Measurements from ENCODE around the gene HOXD11.

HOXD11 gene

DNA sequence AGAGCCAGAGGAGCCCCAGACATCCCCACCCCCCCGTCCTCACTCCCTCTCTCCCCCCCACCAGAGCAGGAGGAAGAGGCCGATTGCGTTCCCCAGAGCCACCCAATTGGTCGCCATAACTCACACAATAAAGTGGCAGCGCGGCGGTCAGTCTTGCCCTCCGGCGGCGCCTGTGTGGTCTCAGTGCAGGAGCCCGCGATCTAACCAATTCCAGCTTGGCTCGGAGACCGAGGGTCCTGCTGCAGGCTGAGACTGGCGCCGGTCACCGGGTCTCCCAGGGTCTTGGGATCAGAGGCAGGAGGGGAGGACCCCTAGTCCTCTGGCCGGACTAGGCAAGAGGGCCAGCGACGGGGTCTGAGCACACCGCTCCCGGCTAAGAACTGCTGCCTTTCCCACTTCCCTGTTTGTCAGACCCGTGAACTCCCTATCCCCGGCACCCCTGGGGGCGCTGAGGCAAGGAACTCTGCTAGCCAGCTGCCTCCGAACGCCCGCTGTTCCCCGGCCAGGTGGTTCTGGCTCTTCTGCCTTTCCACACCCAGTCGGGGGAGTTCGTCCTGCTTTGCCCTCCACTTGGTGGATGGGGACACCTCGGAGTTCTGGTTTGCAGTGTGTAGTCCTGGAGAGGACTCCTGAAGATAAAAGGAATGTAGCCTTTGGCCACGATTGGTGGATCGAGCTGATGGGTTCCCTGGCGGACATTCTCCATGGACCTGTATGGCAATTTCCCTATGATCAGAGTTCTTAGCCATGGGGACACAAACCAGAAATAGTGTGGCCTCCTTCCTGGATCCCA lies 8.5 kb upstream of the HOXD11 start:
- Histone ChIP-seq H3K4me3 (ENCODE audit: low read length) (peak overlapping the region; percentile 11; the same call in 1 of the 2 replicates), H3K9me3 (ENCODE audit: insufficient read depth, low read depth, low read length) (peaks cover 15% of the 10 kb centered on the region), H3K36me3 (ENCODE audit: insufficient read depth, low read depth, low read length) (no peaks in the 10 kb centered on the region), H3K4me1 (ENCODE audit: insufficient read depth, low read length) (peaks cover 14% of the 10 kb centered on the region; the same call in 1 of the 2 replicates), H3K9ac (ENCODE audit: low read depth, low read length) (no peak overlapping the region), H3K27me3 (ENCODE audit: insufficient read depth, low read length) (peaks cover 100% of the 10 kb centered on the region), H3K27ac (ENCODE audit: low read length) (no peak overlapping the region)

DNA sequence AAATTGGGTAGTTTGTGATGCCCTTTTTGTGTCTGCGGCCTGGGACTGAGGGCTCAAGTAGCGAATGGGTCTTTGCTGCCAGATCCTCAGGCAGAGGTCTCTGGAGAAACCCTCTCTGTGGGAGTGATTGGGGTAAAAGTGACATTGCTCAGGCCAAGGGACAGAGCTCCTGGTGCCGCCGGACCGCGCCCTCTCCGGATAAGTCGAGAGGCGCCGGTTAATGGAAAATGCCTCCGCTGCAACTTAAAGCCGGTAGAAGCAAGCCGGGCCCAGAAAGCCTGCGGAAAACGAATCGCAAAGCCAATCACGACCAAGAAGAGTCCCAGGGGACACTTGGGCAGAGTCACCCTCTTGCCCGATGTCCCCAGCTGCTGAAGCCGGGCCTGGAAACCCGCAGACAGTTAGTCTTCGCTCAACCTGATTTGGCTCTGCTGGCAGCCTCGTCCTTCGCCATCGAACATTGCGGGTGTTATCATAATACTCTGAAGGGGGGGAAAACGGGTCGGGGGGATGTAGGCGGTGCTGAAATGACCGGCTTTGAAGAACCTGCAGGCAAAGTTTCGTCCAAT lies 7.8 kb upstream of the HOXD11 start:
- no peak overlapping the region for H3K4me3 ChIP-seq (ENCODE audit: low read length)
- H3K27me3 ChIP-seq (ENCODE audit: insufficient read depth, low read length): peaks cover 100% of the 10 kb centered on the region

DNA sequence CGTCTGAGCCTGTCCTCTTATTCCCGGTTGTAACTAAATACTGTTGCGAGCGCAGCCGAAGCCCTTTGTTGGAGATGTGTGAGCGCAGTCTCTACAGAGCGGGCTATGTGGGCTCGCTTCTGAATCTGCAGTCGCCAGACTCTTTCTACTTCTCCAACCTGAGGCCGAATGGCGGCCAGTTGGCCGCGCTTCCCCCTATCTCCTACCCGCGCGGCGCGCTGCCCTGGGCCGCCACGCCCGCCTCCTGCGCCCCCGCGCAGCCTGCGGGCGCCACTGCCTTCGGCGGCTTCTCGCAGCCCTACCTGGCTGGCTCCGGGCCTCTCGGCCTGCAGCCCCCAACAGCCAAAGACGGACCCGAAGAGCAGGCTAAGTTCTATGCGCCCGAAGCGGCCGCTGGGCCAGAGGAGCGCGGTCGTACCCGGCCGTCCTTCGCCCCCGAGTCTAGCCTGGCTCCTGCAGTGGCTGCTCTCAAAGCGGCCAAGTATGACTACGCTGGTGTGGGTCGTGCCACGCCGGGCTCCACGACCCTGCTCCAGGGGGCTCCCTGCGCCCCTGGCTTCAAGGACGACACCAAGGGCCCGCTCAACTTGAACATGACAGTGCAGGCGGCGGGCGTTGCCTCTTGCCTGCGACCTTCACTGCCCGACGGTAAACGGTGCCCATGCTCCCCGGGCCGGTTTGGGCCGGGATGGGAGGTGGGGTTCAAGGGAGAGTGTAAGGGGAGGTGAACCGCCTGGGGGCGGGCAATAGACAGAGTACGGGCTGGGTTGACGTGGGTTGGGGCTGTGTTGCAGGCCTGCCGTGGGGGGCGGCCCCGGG lies 7.1 kb upstream of the HOXD11 start, which contains the start of gene HOXD12:
TSS of gene HOXD12 (plus strand) at position 68 of the 819 bp plus-strand sequence. CDS start at position 75, 7 bp downstream.
- H3K4me3 ChIP-seq (ENCODE audit: low read length): no peak within 1 kb of the TSS

More for the DNA sequence above, 7.8 kb upstream of the HOXD11 start:
- no peak overlapping the region for H3K9ac ChIP-seq (ENCODE audit: low read depth, low read length)
- H3K4me1 ChIP-seq (ENCODE audit: insufficient read depth, low read length): peaks cover 13% of the 10 kb centered on the region; the same call in 1 of the 2 replicates
- H3K27ac ChIP-seq (ENCODE audit: low read length): no peak overlapping the region
- no peaks in the 10 kb centered on the region for H3K36me3 ChIP-seq (ENCODE audit: insufficient read depth, low read depth, low read length)
- H3K9me3 ChIP-seq (ENCODE audit: insufficient read depth, low read depth, low read length): peaks cover 12% of the 10 kb centered on the region; the same call in 1 of the 2 replicates

DNA sequence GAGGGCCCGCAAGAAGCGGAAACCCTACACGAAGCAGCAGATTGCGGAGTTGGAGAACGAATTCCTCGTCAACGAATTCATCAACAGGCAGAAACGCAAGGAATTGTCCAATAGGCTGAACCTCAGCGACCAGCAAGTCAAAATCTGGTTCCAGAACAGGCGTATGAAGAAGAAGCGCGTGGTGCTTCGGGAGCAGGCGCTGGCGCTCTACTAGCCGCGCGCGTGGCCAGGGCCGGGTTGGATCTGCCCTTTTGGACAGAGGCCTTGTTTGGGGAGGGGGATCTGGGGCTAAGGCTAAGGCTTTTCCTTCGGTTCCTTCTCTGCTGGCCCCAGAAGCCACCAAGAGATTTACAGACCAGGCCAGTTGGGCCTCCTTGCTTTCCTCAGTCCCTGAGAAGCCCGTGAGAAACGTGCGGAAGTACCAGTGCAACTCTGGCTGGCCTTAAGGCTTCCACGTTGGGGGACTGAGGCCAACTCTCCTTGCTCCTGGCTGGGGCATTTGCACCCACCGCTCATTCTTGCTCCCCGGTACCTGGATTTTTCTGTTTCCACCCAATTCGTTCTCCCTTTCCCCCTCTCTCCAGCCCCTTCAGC lies 6.4 kb upstream of the HOXD11 start:
- no peaks in the 10 kb centered on the region for H3K36me3 ChIP-seq (ENCODE audit: insufficient read depth, low read depth, low read length)
- H3K9ac ChIP-seq (ENCODE audit: low read depth, low read length): no peak overlapping the region
- no peak overlapping the region for H3K27ac ChIP-seq (ENCODE audit: low read length)
- H3K4me3 ChIP-seq (ENCODE audit: low read length): no peak overlapping the region
- peaks cover 13% of the 10 kb centered on the region; the same call in 1 of the 2 replicates for H3K4me1 ChIP-seq (ENCODE audit: insufficient read depth, low read length)
- peaks cover 100% of the 10 kb centered on the region for H3K27me3 ChIP-seq (ENCODE audit: insufficient read depth, low read length)
- peaks cover 12% of the 10 kb centered on the region; the same call in 1 of the 2 replicates for H3K9me3 ChIP-seq (ENCODE audit: insufficient read depth, low read depth, low read length)

More for the DNA sequence above, 7.1 kb upstream of the HOXD11 start, which contains the start of gene HOXD12:
- H3K4me1 ChIP-seq (ENCODE audit: insufficient read depth, low read length): peaks cover 13% of the 10 kb centered on the region; the same call in 1 of the 2 replicates
- no peak within 1 kb of the TSS for H3K9ac ChIP-seq (ENCODE audit: low read depth, low read length)
- no peaks in the 10 kb centered on the region for H3K36me3 ChIP-seq (ENCODE audit: insufficient read depth, low read depth, low read length)
- H3K27me3 ChIP-seq (ENCODE audit: insufficient read depth, low read length): peaks cover 100% of the 10 kb centered on the region
- peaks cover 12% of the 10 kb centered on the region; the same call in 1 of the 2 replicates for H3K9me3 ChIP-seq (ENCODE audit: insufficient read depth, low read depth, low read length)
- H3K27ac ChIP-seq (ENCODE audit: low read length): no peak within 1 kb of the TSS

DNA sequence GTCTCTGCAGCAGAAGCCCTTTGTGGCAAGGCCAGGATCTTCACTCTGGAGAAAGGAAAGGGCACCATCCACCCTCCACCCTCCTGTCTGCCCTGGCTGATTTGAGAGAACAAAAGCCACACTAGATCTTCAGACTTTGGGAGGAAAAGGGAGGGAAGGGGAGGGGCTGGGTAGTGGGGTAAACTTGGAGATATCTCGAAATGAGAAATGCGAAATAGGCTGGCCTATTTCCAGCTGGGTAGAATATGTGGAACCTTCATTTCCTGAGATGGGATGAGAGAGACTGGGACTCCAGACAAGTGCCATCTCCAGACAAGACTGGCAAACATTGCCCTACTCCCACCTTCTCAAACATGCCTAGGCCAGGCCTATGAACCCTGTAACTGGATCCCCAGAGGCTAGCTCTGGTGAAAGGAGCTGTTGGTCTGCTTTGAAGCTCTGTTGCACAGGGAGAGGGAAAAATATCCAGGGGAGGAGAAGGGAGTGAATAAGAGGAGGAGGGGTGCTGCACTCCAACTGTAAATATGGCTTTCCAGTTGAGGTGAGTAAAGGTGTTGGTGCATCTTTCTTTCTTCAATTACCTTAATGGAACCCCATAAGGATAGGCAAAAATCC lies 5.8 kb upstream of the HOXD11 start:
- no peak overlapping the region for H3K9ac ChIP-seq (ENCODE audit: low read depth, low read length)
- no peak overlapping the region for H3K27ac ChIP-seq (ENCODE audit: low read length)
- H3K27me3 ChIP-seq (ENCODE audit: insufficient read depth, low read length): peaks cover 100% of the 10 kb centered on the region
- no peak overlapping the region for H3K4me3 ChIP-seq (ENCODE audit: low read length)
- peaks cover 12% of the 10 kb centered on the region; the same call in 1 of the 2 replicates for H3K9me3 ChIP-seq (ENCODE audit: insufficient read depth, low read depth, low read length)
- H3K36me3 ChIP-seq (ENCODE audit: insufficient read depth, low read depth, low read length): no peaks in the 10 kb centered on the region
- peaks cover 11% of the 10 kb centered on the region; the same call in 1 of the 2 replicates for H3K4me1 ChIP-seq (ENCODE audit: insufficient read depth, low read length)

DNA sequence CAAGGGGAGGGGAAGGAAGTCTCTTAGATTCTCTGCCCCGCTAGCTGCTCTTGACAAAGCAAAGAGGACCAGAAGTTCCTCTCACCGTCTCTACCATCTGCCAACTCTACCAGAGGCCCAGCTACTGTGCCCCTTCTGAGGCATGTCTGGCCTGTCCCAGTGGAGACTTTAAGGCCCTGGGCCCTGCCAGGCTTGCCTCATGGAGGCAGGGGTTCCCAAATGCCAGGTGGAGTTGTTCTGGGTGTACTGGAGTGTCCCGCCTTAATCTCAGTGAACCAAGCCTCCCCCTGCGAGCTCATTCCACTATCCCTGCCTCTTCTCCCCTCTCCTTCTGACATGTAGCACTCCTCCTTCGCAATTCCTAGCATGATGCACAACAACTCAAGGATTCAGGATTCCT lies 5.2 kb upstream of the HOXD11 start:
- H3K4me3 ChIP-seq (ENCODE audit: low read length): no peak overlapping the region
- peaks cover 12% of the 10 kb centered on the region; the same call in 1 of the 2 replicates for H3K9me3 ChIP-seq (ENCODE audit: insufficient read depth, low read depth, low read length)
- peaks cover 100% of the 10 kb centered on the region for H3K27me3 ChIP-seq (ENCODE audit: insufficient read depth, low read length)

DNA sequence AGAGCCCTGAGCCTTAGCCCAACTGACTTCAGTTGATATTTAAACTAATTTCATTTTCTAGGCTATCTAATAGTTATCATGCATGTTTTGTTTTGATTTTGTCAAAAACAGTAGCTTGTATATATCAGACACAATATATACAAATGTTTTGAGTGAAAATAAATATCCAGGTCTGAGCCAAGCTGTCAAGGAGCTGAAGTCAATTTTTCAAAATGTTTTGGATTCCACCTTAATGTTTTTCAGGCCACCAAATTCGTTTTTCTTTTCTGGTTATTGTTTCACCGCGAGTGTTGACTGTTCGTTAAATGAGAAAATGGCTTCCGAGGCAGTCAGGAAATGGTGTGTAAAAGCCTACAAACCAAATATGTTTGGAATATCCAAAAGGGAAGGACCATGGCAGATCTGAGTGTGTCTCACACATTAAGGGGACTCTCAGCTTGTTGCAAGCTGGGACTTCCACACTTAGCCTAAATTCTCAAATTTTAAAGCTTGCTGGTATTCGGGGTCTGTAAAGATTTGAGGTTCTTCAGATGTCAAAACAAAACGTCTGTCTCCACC lies 4.7 kb upstream of the HOXD11 start:
- Histone ChIP-seq H3K27me3 (ENCODE audit: insufficient read depth, low read length) (peaks cover 100% of the 10 kb centered on the region), H3K4me3 (ENCODE audit: low read length) (no peak overlapping the region), H3K27ac (ENCODE audit: low read length) (no peak overlapping the region), H3K4me1 (ENCODE audit: insufficient read depth, low read length) (peaks cover 5% of the 10 kb centered on the region; the same call in 1 of the 2 replicates), H3K36me3 (ENCODE audit: insufficient read depth, low read depth, low read length) (no peaks in the 10 kb centered on the region), H3K9ac (ENCODE audit: low read depth, low read length) (no peak overlapping the region), H3K9me3 (ENCODE audit: insufficient read depth, low read depth, low read length) (peaks cover 12% of the 10 kb centered on the region; the same call in 1 of the 2 replicates)

More for the DNA sequence above, 5.2 kb upstream of the HOXD11 start:
- Histone ChIP-seq H3K36me3 (ENCODE audit: insufficient read depth, low read depth, low read length) (no peaks in the 10 kb centered on the region), H3K27ac (ENCODE audit: low read length) (no peak overlapping the region), H3K4me1 (ENCODE audit: insufficient read depth, low read length) (peaks cover 6% of the 10 kb centered on the region; the same call in 1 of the 2 replicates), H3K9ac (ENCODE audit: low read depth, low read length) (no peak overlapping the region)

DNA sequence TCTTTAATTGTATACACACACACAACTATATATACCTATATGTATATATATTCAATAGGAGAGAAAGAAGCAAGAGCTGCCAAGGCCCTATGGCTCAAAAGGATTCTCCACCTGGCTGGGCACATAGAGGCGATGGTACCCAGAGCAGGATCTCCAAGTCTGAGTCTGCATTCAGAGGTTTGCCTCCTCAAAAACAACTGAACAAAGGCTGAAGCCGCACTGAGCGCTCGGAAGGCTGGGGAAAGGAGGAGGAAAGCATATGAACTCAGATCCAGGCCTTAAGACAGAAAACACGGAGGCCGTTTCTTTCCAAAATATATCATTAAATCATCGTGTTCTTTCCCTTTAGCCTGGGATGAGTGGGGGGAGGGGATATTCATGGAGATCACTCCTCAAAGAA lies 3.9 kb upstream of the HOXD11 start:
- H3K9ac ChIP-seq (ENCODE audit: low read depth, low read length): no peak overlapping the region
- H3K4me1 ChIP-seq (ENCODE audit: insufficient read depth, low read length): no peaks in the 10 kb centered on the region; the same call in 1 of the 2 replicates
- H3K36me3 ChIP-seq (ENCODE audit: insufficient read depth, low read depth, low read length): no peaks in the 10 kb centered on the region
- H3K9me3 ChIP-seq (ENCODE audit: insufficient read depth, low read depth, low read length): peaks cover 12% of the 10 kb centered on the region; the same call in 1 of the 2 replicates
- H3K27ac ChIP-seq (ENCODE audit: low read length): no peak overlapping the region
- H3K4me3 ChIP-seq (ENCODE audit: low read length): no peak overlapping the region
- H3K27me3 ChIP-seq (ENCODE audit: insufficient read depth, low read length): peaks cover 100% of the 10 kb centered on the region

DNA sequence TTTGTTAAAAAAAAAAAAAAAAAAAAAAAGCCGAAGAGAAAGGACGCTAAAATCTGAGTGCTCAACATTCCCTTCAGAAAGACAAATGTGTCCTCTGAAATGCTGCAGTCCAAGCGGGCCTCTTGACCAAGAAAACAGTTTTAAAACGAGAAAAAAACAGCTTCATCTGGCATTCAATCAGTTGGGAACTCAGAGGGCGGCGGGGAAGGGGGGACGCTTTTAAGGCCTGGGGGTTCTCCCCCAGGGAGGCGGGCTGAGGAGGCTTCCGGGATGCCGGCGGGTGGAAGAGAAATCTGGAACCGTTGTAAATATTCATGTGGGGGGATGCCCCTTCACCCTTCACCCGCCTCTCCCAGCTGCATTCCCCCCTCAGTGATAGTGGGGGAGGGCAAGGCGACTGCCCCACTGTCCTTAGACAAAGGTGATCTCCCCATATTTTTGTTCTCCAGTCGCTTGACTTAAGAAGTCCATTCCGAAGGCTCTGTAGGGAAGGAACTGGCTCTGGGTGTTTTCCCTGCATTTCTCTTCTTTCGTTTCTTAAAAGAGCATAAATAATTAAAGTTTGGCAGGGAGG lies 3.3 kb upstream of the HOXD11 start:
- Histone ChIP-seq H3K36me3 (ENCODE audit: insufficient read depth, low read depth, low read length) (no peaks in the 10 kb centered on the region), H3K4me3 (ENCODE audit: low read length) (no peak overlapping the region), H3K27ac (ENCODE audit: low read length) (no peak overlapping the region), H3K9me3 (ENCODE audit: insufficient read depth, low read depth, low read length) (peaks cover 10% of the 10 kb centered on the region; the same call in 1 of the 2 replicates), H3K27me3 (ENCODE audit: insufficient read depth, low read length) (peaks cover 100% of the 10 kb centered on the region), H3K9ac (ENCODE audit: low read depth, low read length) (no peak overlapping the region), H3K4me1 (ENCODE audit: insufficient read depth, low read length) (no peaks in the 10 kb centered on the region)

DNA sequence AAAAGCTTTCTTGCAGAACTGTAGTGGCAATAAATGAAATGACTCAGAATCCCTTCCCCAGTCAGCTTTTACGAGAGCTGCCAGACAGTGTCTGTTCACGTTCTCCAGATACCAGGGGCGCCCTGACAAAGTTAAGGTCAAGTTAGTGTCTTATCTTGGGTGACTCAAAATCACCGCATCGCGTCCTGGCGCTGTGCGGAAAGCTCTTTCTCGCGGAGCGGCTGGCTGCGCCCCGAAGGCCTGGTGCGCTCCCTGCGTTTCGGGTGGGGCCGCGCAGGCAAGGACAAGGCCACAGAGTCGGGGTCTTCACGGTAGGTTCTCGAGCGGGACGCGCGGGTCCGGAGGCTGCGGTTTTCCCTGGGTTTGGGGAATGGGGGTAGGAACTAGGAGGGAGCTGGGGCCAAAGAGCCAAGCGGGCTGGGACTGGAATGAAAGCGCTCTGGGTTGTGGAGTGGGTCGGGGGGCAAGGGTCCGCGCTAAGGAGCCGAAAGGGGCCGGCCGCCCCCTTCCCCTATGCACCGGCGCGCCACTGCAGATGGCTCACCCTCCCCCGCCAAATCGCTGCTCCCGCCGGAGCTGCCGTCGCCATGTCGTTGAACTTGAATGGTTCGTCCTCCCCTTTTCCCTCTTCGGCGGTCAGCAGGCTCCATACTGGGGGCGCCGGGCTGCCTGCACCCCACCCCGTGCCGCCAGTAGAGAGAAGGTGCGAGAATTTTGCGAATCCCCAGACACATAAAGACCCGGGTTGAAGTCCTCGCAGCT lies 2.6 kb upstream of the HOXD11 start:
- no peak overlapping the region; the same call in 1 of the 2 replicates for H3K4me3 ChIP-seq (ENCODE audit: low read length)
- H3K36me3 ChIP-seq (ENCODE audit: insufficient read depth, low read depth, low read length): no peaks in the 10 kb centered on the region
- no peak overlapping the region for H3K27ac ChIP-seq (ENCODE audit: low read length)
- H3K9me3 ChIP-seq (ENCODE audit: insufficient read depth, low read depth, low read length): peaks cover 6% of the 10 kb centered on the region; the same call in 1 of the 2 replicates
- no peak overlapping the region for H3K9ac ChIP-seq (ENCODE audit: low read depth, low read length)
- H3K27me3 ChIP-seq (ENCODE audit: insufficient read depth, low read length): peaks cover 100% of the 10 kb centered on the region
- H3K4me1 ChIP-seq (ENCODE audit: insufficient read depth, low read length): no peaks in the 10 kb centered on the region
